Heart left ventricle (tissue), 16 donors: Measurements from ENCODE around the gene DHRS4L2. TPM values are rescaled to one million over a fixed set of nuclear protein-coding genes. Genes with fewer than 3 reads are reported as not detected.
"Not testable (repeated sequence)": the region's sequence is repeated elsewhere in the genome, so short reads cannot be mapped to it uniquely, and the experiment has no call there.

Source experiments
- ATAC-seq, 4 donors: fragments of 200-7000 bp; cut with Tn5 transposase; one replicate each; pipeline ENCODE4 v1.9.1; 2020 to 2022; ENCODE audit warnings: moderate library complexity in 4 of 4, mild to moderate bottlenecking in 3 of 4, moderate number of reproducible peaks in 1 of 4
- DNase-seq, 5 donors: peaks; one replicate each; pipeline ENCODE4 v3.0.0-alpha.2; 2020
- H3K27ac ChIP-seq, 12 donors: fragments of 200-600 bp; sonication (generic) in 4 of 12; one replicate each; pipeline versions ENCODE4 v1.5.0 to v1.8.0; 2016 to 2022; ENCODE audit warnings: mild to moderate bottlenecking in 2 of 12
- H3K27me3 ChIP-seq, 9 donors: fragments of 200-600 bp; sonication (generic) in 2 of 9; one replicate each; pipeline versions ENCODE4 v1.5.1 to v1.8.0; 2016 to 2022; ENCODE audit warnings: mild to moderate bottlenecking in 3 of 9
- H3K36me3 ChIP-seq, 9 donors: fragments of 200-600 bp; sonication (generic) in 2 of 9; one replicate each; pipeline versions ENCODE4 v1.5.0 to v1.8.0; 2018 to 2022; ENCODE audit warnings: mild to moderate bottlenecking in 2 of 9
- H3K4me1 ChIP-seq, 12 donors: fragments of 200-600 bp; sonication (generic) in 4 of 12; one replicate each; pipeline versions ENCODE4 v1.5.0 to v1.8.0; 2016 to 2022; ENCODE audit warnings: mild to moderate bottlenecking in 3 of 12
- H3K4me3 ChIP-seq, 12 donors: fragments of 200-600 bp; sonication (generic) in 4 of 12; one replicate each; pipeline versions ENCODE4 v1.5.0 to v1.8.0; 2017 to 2022; ENCODE audit warnings: mild to moderate bottlenecking in 9 of 12, moderate library complexity in 4 of 12
- H3K9me3 ChIP-seq, 12 donors: fragments of 200-600 bp; sonication (generic) in 4 of 12; one replicate each; pipeline versions ENCODE4 v1.5.0 to v1.8.0; 2016 to 2022; ENCODE audit warnings: mild to moderate bottlenecking in 1 of 12
- POLR2A ChIP-seq, 2 donors: fragments of 450-650 bp; IDR thresholded peaks; one replicate each; pipeline ENCODE4 v1.6.1; 2017; ENCODE audit warnings: antibody characterized with exemption in 2 of 2, mild to moderate bottlenecking in 2 of 2, moderate library complexity in 2 of 2
- WGBS, 4 donors: extraction: QIAGEN DNeasy Blood & Tissue Kit in 2 of 4; methylation state at CpG; one replicate each; pipeline versions ENCODE4 v1.1.5 to v1.1.7; 2013 to 2018; 5-methylcytosine and 5-hydroxymethylcytosine counted together
- intact Hi-C, 10 donors: fragments of 100-400 bp; cut with DNase I; formaldehyde crosslinking; loops; one replicate each; pipeline versions ENCODE4 v1.11.1 to v1.14.2; 2022
- polyA plus RNA-seq, 2 donors: library from polyadenylated mRNA; stranded (reverse); fragments of 200-250 nt; gene quantifications; one replicate each; pipeline ENCODE4 v1.2.3, GENCODE V29; 2013
- total RNA-seq, 9 donors: library from RNA; depleted of rRNA in 2 of 9; stranded (reverse); fragments of >200 nt in 2 of 9; fragmentation: NEBNext Ultra II Directional in 3 of 9; extraction: Animal tissue kit (Norgen Biotek cat#: 25700) in 3 of 9; gene quantifications; one replicate each; pipeline versions ENCODE4 v1.1.0 to v1.2.4, GENCODE V29; 2016 to 2023
- TF ChIP-seq, protein P1 (sequence below), 12 donors: fragments of 200-600 bp; sonication (generic) in 4 of 12; IDR thresholded peaks; one replicate each; pipeline versions ENCODE4 v1.5.0 to v1.8.0; 2018 to 2022; ENCODE audit warnings: antibody characterized with exemption in 12 of 12, mild to moderate bottlenecking in 5 of 12
- donor health status: ischemic (EF 13 %, LVEDD 7.1; RV severe dilation, severe dysfunction).
- donor health status: healthy with polysubstance abuse.
- donor health status: DM: no; HTN: yes; CAD: no.
- donor health status: DM: no; HTN: no; CAD: no.
- donor health status: ischemic (EF 25% LVEDD 6.9; RV normal size, moderate dysfunction).
- donor health status: ischemic (EF 25% LVEDD 5.7; RV mildly dilated, moderate dysfunction).
- donor health status: healthy.
- donor health status: DM: yes; HTN: yes; CAD: no.
- donor health status: ischemic (EF 35%, LVEDD 5.7; RV mildly dilated, moderate dysfunction).
- donor health status: nonischemic (EF 11% LVEDD 7.7; RV severe dilation, severe dysfunction).
- donor health status: DM: yes; HTN: yes; CAD: no.
- donor health status: PGD.
- donor health status: ischemic (EF 29% LVEDD 5.4; RV normal size, mild dysfunction).
- donor health status: nonischemic (EF 23%, LVEDD 6.1; RV moderate dilation, normal function).

Gene DHRS4L2
- total and polyA plus RNA-seq, 11 donors, result 17.9 to 65.9 (median 27.5) TPM

DNA sequence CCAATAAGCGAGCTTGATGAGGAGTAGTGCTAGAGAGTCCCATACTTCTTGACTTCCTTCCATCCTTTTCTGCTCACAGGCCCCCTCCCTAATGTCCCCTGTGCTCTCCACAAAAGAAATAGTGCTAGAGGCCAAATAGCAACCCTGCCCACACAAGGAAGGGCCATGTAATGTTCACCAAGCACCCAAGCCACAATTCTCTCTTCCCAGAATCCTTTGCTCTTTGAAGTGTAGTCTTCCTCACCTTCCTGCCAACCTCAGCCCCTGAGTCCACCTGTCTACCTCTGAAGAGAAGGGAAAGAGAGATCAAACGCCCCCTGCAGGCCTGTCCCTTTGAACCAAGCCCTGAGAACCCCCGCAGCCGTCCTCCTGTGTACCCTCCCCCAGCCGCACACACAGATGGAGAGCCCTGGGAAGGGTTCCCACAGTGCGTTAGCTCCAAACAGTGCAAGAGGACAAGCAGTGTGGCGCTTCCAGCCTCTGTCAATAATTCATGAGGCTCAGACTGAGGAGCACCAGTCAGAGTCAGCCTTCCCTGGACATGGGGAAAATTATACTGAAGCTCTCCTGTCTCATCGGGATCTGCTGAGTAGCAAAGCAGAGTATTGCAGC lies 37.0 kb upstream of the DHRS4L2 start:
- no peak for ATAC-seq
- 70 to 80% (median 77%) methylated on average over 7 to 8 of the region's 8 CpGs for WGBS, 4 donors
- no peak for DNase-seq
- peaks cover 0 to 14% (median 7%) of the 10 kb centered on the region in 9 donors for H3K36me3 ChIP-seq
- peaks cover 0 to 27% (median 11%) of the 10 kb centered on the region in 12 donors for H3K4me1 ChIP-seq
- no peak for TF ChIP-seq POLR2A (IDR thresholded peaks at IDR 0.05)
- TF ChIP-seq, protein P1, sequence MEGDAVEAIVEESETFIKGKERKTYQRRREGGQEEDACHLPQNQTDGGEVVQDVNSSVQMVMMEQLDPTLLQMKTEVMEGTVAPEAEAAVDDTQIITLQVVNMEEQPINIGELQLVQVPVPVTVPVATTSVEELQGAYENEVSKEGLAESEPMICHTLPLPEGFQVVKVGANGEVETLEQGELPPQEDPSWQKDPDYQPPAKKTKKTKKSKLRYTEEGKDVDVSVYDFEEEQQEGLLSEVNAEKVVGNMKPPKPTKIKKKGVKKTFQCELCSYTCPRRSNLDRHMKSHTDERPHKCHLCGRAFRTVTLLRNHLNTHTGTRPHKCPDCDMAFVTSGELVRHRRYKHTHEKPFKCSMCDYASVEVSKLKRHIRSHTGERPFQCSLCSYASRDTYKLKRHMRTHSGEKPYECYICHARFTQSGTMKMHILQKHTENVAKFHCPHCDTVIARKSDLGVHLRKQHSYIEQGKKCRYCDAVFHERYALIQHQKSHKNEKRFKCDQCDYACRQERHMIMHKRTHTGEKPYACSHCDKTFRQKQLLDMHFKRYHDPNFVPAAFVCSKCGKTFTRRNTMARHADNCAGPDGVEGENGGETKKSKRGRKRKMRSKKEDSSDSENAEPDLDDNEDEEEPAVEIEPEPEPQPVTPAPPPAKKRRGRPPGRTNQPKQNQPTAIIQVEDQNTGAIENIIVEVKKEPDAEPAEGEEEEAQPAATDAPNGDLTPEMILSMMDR (IDR thresholded peaks at IDR 0.05), result no peak
- H3K9me3 ChIP-seq, result peaks cover 0 to 23% (median 0%) of the 10 kb centered on the region in 12 donors
- H3K27ac ChIP-seq, result no peak overlapping the region
- H3K4me3 ChIP-seq, result no peak overlapping the region
- no peaks in the 10 kb centered on the region for H3K27me3 ChIP-seq
- intact Hi-C loops, result loop anchor here in 1 of 10 donors (10.0 kb wide), 1 partner anchor 53 kb away; no protein-coding TSS in a partner anchor

DNA sequence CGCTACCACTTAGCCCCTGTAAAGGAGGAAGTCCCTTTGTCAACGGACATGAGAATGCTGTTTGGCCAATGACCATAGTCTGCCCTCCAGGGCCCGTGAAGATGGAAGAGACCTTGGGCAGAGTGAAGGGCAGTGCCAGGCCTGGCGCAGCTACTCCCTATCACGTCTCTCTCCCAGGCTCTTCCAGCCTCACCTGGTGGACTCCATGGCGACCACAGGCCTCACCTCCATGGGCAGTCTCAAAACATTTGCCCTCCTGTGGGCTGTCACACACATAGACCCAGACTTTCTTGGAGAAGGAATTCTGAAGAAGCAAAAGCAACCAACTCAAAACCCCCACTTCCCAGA lies 35.6 kb upstream of the DHRS4L2 start:
- peaks cover 0 to 27% (median 11%) of the 10 kb centered on the region in 12 donors for H3K4me1 ChIP-seq
- ATAC-seq, result peak; percentile 2 to 10 (median 5)
- H3K4me3 ChIP-seq, result peak overlapping the region; percentile 49 to 92 (median 84)
- H3K27me3 ChIP-seq, DNase-seq: not testable (repeated sequence)
- 48 to 59% (median 55%) methylated on average over 6 of the region's 6 CpGs for WGBS, 4 donors
- H3K36me3 ChIP-seq, result peaks cover 0 to 23% (median 9%) of the 10 kb centered on the region in 9 donors
- H3K27ac ChIP-seq, result peak overlapping the region in 11 of 12 donors; percentile 81 to 95 (median 88)
- H3K9me3 ChIP-seq, result peaks cover 0 to 21% (median 0%) of the 10 kb centered on the region in 12 donors
- intact Hi-C loops, result loop anchor here in 1 of 10 donors (10.0 kb wide), 1 partner anchor 52 kb away; no protein-coding TSS in a partner anchor

DNA sequence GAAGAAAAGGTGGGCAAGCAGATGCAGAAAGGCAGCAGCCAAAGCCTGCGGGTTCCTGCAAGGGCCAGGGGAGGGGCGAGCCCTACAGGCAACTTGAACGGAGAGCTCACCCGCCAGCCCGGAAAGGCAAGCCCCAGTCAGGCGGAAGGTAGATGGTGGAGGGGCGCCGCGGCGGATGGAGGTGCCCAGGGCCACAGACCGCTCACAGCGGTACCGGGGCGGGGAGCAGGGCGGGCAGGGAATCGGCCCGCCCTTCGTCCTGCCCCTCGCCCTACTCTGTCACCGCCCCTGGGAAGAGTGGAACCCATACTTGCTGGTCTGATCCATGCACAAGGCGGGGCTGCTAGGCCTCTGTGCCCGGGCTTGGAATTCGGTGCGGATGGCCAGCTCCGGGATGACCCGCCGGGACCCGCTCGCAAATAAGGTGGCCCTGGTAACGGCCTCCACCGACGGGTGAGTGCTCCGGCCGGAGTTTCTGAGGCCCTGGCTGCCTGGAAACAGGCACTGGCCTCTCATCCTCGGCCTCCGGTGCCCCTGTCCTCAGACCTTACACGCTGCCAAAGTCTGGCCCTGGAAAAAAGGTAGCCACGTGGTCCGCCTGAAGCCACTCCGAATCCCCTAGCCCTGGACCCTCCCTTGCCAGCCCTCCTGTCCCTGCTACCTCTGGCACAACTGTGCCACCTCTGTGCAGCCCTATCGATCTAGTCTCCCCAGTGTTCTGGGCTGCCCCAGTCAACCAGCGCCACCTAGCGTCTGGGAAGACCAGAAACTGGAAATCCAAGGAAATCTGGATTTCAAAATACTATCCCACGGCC lies 35.1 kb upstream of the DHRS4L2 start, which contains the start of gene DHRS4:
TSS of gene DHRS4 (plus strand) at position 307 of the 815 bp plus-strand sequence. CDS start at position 326, 19 bp downstream.
- TF ChIP-seq POLR2A (IDR thresholded peaks at IDR 0.05), result peak in 1 of 2 donors; percentile 53
- TF ChIP-seq, protein P1 (IDR thresholded peaks at IDR 0.05), result peak; percentile 74 to 94 (median 88)

DNA sequence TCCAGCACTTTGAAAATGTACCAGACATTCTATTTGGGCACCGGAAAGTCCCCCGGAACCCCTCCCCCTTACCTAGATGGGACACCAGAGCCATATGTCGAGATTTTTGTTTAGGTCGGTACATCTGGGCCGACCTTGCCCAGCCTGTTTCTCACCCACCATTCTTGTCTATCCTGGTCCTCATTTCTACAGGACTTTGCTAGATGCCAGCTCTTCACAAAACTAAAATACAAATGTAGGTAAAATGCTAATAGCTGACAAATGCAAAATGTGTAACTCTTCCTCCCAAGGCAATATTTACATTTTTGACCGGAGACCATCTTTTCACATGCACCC lies 34.5 kb upstream of the DHRS4L2 start:
- H3K4me1 ChIP-seq, result peaks cover 0 to 27% (median 11%) of the 10 kb centered on the region in 12 donors
- 15 to 18% (median 16%) methylated on average over 6 of the region's 6 CpGs for WGBS, 4 donors
- peaks cover 0 to 13% (median 0%) of the 10 kb centered on the region in 12 donors for H3K9me3 ChIP-seq
- not testable (repeated sequence) for DNase-seq, H3K27me3 ChIP-seq
- peak overlapping the region in 11 of 12 donors; percentile 71 to 92 (median 85) for H3K4me3 ChIP-seq
- H3K27ac ChIP-seq, result peak overlapping the region in 10 of 12 donors; percentile 81 to 95 (median 88)
- TF ChIP-seq, protein P1 (IDR thresholded peaks at IDR 0.05), result peak in 2 of 12 donors; percentile 2 to 4
- intact Hi-C loops, result loop anchor here in 1 of 10 donors (10.0 kb wide), 1 partner anchor 51 kb away; no protein-coding TSS in a partner anchor
- peaks cover 0 to 31% (median 9%) of the 10 kb centered on the region in 9 donors for H3K36me3 ChIP-seq
- peak in 1 of 4 donors; percentile 6 for ATAC-seq

More for the DNA sequence above, 35.1 kb upstream of the DHRS4L2 start, which contains the start of gene DHRS4:
- H3K4me1 ChIP-seq, result peaks cover 0 to 27% (median 11%) of the 10 kb centered on the region in 12 donors
- H3K4me3 ChIP-seq, result peak within 1 kb of the TSS; percentile 49 to 92 (median 84)
- H3K9me3 ChIP-seq, result peaks cover 0 to 16% (median 0%) of the 10 kb centered on the region in 12 donors
- 0% methylated on average over 24 to 44 of the region's 44 CpGs for WGBS, 4 donors
- ATAC-seq (peak; percentile 98 to 99 (median 99)), DNase-seq (peak; percentile 84 to 91 (median 86))
- H3K27me3 ChIP-seq, result no peaks in the 10 kb centered on the region
- peak within 1 kb of the TSS; percentile 19 to 95 (median 88) for H3K27ac ChIP-seq
- intact Hi-C loops, result loop anchor here in 1 of 10 donors (10.0 kb wide), 1 partner anchor 51 kb away; no protein-coding TSS in a partner anchor
- peaks cover 0 to 28% (median 9%) of the 10 kb centered on the region in 9 donors for H3K36me3 ChIP-seq

DNA sequence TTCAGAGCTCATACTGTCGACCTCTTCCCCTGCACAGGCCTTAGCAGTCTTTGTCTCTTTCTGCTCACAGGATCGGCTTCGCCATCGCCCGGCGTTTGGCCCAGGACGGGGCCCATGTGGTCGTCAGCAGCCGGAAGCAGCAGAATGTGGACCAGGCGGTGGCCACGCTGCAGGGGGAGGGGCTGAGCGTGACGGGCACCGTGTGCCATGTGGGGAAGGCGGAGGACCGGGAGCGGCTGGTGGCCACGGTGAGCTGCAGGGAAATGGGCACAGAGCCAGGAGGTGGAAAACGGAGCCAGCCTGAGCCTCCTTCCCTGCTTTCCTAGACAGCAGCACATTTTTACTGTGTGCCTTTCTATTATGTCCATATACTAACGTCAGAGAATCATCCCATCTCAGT lies 33.8 kb upstream of the DHRS4L2 start:
- not testable (repeated sequence) for H3K9me3 ChIP-seq, DNase-seq, H3K27ac ChIP-seq, ATAC-seq, H3K27me3 ChIP-seq
- Histone ChIP-seq H3K36me3 (peaks cover 0 to 35% (median 11%) of the 10 kb centered on the region in 9 donors), H3K4me3 (peak overlapping the region in 1 of 12 donors; percentile 86), H3K4me1 (peaks cover 0 to 27% (median 11%) of the 10 kb centered on the region in 12 donors)
- intact Hi-C loops, result loop anchor here in 1 of 10 donors (10.0 kb wide), 1 partner anchor 50 kb away; no protein-coding TSS in a partner anchor
- 69 to 74% (median 70%) methylated on average over 16 to 20 of the region's 20 CpGs for WGBS, 4 donors

DNA sequence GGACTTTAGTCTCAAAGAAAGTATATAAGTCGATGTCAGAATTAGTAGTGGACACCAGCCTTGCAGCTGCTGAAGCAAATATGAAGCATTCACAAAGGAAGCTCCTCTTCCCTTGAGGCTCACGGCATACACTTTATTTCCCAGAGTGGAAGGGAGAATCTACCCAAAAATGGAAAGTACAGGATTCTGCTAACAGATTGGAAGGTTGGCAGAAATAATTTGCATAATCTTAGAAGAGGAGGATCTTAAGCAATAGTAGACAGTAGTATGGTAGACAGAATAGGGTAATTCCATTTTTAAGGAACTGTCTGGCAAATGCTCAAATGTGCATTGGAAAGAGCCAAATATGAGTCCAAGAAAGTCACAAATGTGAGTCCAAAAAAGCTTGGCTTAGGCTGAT lies 32.9 kb upstream of the DHRS4L2 start:
- H3K27me3 ChIP-seq, DNase-seq, ATAC-seq, H3K4me3 ChIP-seq, H3K27ac ChIP-seq, H3K9me3 ChIP-seq: not testable (repeated sequence)
- intact Hi-C loops, result loop anchor here in 1 of 10 donors (10.0 kb wide), 1 partner anchor 49 kb away; no protein-coding TSS in a partner anchor
- H3K4me1 ChIP-seq, result peaks cover 0 to 27% (median 11%) of the 10 kb centered on the region in 12 donors
- peaks cover 0 to 40% (median 12%) of the 10 kb centered on the region in 9 donors for H3K36me3 ChIP-seq
- 89 to 96% (median 92%) methylated on average over 2 of the region's 2 CpGs for WGBS, 4 donors
